OCI-LY1 (cell line): ENCODE measurements around the gene CACUL1.

Experiments used
- CTCF ChIP-seq: fragments of 200-600 bp; sonication (generic), shearing (Covaris generic); IDR thresholded peaks from 2 replicates; pipeline ENCODE4 v1.5.1; 2017; ENCODE audit warnings: mild to moderate bottlenecking, antibody characterized with exemption, low read length, moderate library complexity, mixed read lengths
- EZH2 ChIP-seq: fragments of 200-600 bp; sonication (generic), shearing (Covaris generic); IDR thresholded peaks from 2 replicates; pipeline ENCODE4 v1.8.0; 2017; ENCODE audit warnings: borderline replicate concordance, mixed run types, mild to moderate bottlenecking, antibody characterized with exemption, low read length, moderate library complexity, mixed read lengths

GRCh38 chr10:118745056-118745455 lies 9.7 kb downstream of the CACUL1 start:
- TF ChIP-seq CTCF (no peak), EZH2 (no peak)
